GM20431 (cell line): ENCODE measurements around the gene ARIH1.

ENCODE experiments used
- in situ Hi-C: fragments of 300-500 bp; cut with MseI, MboI; formaldehyde crosslinking; loops from one replicate; pipeline ENCODE4 v1.15.0; 2020; ENCODE audit warnings: low sequenced_read_pairs; ENCODE audit not compliant: unreplicated experiment

Gene ARIH1

GRCh38 chr15:72483279-72483678, 9.1 kb downstream of the ARIH1 start:
- in situ Hi-C loops = no loop called here

GRCh38 chr15:72486144-72486543, 12.0 kb downstream of the ARIH1 start:
- in situ Hi-C loops = no loop called here

- in situ Hi-C loops = no loop called here
These were observed 13.1 kb downstream of the ARIH1 start for GRCh38 chr15:72487070-72487797.

GRCh38 chr15:72488558-72488957, 14.4 kb downstream of the ARIH1 start:
- in situ Hi-C loops = no loop called here

GRCh38 chr15:72489943-72490554, 15.9 kb downstream of the ARIH1 start:
- in situ Hi-C loops = no loop called here

GRCh38 chr15:72491768-72492167, 17.6 kb downstream of the ARIH1 start:
- in situ Hi-C loops = no loop called here

- in situ Hi-C loops = no loop called here
These were observed 18.6 kb downstream of the ARIH1 start for GRCh38 chr15:72492733-72493132.

GRCh38 chr15:72493220-72493619, 19.1 kb downstream of the ARIH1 start:
- in situ Hi-C loops = no loop called here

GRCh38 chr15:72495007-72495406, 20.9 kb downstream of the ARIH1 start:
- in situ Hi-C loops = no loop called here

GRCh38 chr15:72496783-72497182, 22.7 kb downstream of the ARIH1 start:
- in situ Hi-C loops = no loop called here

GRCh38 chr15:72497402-72497801, 23.3 kb downstream of the ARIH1 start:
- in situ Hi-C loops = no loop called here

GRCh38 chr15:72502220-72502809, 28.2 kb downstream of the ARIH1 start:
- in situ Hi-C loops = no loop called here

GRCh38 chr15:72503147-72503546, 29.0 kb downstream of the ARIH1 start:
- in situ Hi-C loops = no loop called here

- in situ Hi-C loops = no loop called here
These were observed 33.4 kb downstream of the ARIH1 start for GRCh38 chr15:72507402-72508092.

- in situ Hi-C loops = no loop called here
These were observed 35.4 kb downstream of the ARIH1 start for GRCh38 chr15:72509484-72509883.

- in situ Hi-C loops = no loop called here
These were observed 37.4 kb downstream of the ARIH1 start for GRCh38 chr15:72511536-72511935.

GRCh38 chr15:72515591-72516389, 41.7 kb downstream of the ARIH1 start:
- in situ Hi-C loops = no loop called here

GRCh38 chr15:72516777-72517176, 42.6 kb downstream of the ARIH1 start:
- in situ Hi-C loops = no loop called here

GRCh38 chr15:72521682-72522081, 47.6 kb downstream of the ARIH1 start:
- in situ Hi-C loops = no loop called here

- in situ Hi-C loops = no loop called here
These were observed 59.0 kb downstream of the ARIH1 start for GRCh38 chr15:72532991-72533601.
